ENCODE data around the gene MAST4.
"Not testable (repeated sequence)": the region's sequence is repeated elsewhere in the genome, so short reads cannot be mapped to it uniquely, and the experiment has no call there.

MAST4 gene

DNA sequence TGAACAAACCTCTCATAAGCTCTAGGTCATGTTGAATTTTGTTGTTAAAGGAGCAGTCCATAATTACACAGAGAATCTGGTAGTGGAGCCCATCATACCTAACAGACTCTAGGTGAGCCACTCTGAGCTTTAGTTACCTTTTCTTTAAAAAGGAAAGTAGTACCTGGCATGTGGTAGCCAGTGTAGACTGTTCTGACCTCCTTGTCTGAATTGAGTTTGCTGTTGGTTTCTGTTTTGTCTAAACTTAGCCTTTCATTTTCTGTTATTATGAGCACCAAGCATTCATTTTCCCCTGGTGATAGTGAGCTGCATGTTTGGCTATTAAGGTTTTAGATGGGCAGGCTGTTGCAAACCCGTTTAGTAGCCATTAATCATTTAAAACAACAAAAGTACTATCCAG is 112.2 kb downstream of the MAST4 start:
- DNase-seq = no peak

DNA sequence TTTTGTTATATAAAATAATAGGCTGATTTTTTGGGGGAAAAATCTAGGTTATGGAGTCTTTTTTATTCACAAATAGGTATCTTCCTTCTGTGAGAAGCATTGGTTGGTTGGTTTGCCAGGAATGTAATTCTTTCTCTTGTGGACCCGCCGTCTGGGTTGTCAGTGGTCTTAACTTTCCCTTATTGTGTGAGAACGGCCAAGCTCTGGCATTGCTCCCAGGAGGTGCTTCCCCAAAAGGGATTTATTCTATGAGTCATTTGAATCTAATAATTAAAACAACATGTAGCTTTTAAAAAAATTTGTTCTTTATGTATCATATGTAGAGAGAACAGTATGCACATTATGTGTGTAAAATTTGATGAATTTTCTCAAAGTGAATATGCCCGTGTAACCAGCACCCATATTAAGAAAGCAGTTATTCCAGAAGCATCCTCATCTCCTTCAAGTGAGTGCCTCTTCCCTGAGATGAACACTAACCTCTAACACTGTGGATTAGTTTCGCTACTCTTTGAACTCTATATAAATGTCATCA is 114.4 kb downstream of the MAST4 start:
- DNase-seq = no peak

DNA sequence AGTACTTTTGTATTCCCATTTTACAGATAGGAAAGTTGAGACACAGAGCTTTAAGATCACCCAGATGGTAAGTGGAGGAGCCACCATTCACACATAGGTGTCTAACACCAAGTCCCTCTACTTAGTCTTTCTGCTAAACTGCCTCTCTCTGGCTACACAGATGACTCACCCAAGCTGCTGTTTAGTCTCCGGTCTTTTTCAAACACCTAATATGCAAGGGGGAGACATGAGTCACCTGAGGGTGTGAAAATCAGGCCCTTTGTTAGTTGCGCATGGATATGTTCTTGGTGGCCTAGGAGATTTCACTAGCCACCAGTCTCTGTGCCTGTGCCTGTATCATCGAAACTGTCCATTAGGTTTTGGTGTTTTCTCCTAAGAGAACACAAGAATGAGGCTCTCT is 117.8 kb downstream of the MAST4 start:
- DNase-seq = no peak

DNA sequence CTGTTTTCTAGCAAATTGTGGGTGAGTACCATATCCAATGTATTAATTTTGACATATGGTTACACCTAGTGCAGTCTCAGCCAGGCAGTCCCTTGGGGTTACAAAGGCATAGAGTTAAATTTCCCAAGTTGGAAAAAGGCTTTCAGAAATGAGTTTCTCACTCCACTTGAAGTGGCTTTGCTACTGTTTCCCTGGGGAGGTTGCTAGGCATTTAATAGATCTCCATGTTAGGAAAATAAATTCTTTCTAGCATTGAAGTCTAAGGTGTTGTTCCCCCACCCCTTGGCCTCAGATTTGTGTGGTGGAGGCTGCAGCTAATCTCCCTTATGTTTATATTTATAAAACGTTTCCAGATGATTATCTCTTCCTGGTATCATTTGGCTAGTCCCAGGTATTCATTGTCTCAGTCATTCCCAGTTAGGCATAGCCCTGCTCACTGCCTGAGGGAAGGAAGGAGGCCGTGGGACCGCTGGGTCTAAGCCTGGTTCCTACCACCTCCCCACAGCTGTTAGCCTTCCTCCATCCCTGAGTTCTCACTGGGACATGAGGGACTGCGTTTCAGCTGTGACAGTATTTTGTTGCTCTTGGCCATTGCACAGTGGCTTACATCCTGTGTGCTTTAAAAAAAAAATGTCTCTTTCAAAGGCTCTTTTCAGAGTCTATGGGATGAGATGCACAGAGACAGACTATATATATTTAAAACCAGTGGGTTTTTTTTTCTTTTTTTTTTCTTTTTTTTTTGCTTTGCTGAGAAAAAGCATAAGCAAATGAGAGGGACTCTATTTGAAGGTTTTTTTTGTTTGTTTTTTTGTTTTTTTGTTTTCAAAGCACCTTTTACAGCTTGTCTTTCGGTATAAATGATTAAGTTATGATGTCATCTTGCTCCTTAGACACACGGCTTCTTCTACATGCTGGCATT is 121.5 kb downstream of the MAST4 start:
- no peak for DNase-seq

DNA sequence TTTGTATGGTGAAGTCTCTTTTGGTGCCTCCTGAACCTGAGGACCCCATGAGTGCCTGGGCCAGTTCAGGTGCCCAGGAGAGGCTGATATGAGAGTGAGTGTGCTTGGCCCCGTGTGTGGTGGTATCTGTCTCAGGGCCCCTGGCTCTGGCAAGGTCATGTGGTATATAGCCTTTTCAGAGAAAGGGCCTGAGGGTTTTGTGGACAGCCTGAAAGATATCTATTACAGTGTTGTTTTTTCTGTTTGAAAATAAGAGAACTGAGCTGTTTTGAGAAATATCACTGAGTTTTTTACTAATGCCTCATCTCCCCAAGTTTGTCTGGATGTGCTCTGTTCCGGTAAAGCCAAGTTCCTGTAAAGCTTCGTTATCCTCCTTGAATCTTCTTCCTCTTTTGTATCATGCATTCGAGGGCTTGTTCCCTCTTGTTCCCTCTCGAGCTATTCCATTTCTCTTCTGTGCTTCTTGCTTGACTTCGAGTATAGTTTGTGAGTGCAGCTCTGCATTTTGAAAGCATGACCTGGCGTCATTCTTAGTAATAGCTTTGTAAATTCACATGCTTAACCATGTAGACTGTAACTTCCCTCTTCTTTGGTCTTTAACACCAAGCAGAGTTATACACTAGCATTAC is 122.3 kb downstream of the MAST4 start:
- DNase-seq = no peak

DNA sequence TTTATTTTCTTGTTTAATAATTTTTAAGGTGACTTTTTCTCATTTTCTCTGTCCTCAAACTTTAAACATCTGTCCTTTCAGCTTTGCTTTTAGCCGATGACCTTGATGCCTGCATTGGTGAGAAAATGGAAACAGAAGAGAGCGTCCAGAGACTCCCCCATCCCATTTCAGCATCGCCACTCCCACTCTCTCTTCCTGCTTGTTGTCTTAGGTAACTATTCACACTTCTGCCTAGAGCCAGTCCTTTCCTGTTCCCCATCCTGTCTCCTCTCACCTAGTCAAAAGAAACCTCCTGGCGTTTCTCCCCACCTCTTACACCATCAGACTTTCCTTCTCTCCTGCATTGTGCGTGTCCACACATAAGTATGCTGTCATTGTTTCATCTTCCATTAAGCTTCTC is 124.6 kb downstream of the MAST4 start:
- DNase-seq = no peak

DNA sequence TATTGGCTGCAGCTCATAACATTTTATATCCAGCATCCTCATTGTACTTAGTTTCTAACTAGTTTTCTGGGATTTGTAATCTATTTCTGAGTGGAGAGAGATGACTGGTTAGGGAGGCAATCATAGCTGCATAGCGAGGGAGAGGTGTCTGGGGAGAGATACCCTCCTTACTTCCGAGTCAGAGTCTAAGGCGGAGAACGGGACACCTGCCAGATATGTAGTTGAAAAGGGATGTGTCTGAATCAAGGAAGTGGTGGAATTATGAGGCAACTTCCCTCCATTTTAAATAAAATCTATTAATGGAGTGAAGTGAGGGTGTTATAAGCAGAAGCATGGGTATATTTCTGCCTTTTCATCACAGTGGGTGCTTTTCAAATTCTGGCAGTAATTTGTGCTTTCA is 126.5 kb downstream of the MAST4 start:
- DNase-seq = no peak

DNA sequence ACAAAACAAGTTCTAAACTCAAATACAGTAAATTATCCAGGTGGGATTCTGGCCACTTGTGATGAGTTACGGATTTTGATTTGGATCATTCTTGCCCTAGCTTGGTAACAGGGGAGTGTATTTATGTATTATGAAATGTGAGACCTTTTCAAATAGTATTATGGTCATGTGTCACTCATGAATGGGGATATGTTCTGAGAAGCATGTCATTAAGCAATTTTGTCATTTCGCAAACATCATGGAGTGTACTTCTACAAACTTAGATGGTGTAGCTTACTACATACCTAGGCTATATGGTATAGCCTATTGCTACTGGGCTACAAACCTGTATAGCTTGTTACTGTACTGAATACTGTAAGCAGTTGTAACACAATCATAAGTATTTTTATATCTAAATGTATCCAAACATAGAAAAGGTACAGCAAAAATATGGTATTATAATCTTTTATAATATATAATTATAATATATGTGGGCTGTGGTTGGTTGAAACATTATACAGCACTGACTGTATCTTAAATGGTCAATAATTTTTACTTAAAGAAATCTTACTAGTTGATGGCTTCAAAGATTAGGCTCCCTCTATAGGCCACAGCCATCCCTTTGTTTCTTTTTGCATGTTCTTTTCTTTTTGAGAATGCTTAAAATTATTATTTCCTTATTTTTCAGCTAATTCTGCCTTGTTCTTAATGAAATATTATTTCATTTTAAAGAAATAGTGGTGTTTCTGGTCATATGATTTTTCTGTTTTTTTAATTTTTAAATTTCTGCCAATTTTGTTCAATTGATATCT is 128.4 kb downstream of the MAST4 start:
- DNase-seq = no peak

DNA sequence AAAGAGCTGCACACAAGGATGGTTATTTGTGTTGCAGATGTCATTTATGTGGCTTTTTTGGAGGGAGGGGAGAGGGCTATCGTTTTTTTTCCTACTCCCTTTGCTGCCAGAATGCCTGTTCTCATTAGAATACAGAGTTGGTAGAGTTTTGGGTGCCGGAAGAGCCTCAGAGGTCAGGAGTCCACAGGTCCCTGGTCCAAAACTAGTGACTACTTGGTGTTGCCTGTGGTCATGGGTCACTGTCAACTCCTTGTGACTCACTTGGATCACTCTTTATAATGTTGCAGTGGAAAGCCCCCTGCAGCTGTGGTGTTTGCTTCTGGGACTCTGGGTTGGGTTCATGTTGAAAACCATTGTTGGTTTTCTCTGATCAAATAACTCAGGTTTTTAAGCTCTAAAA is 131.4 kb downstream of the MAST4 start:
- no peak for DNase-seq

DNA sequence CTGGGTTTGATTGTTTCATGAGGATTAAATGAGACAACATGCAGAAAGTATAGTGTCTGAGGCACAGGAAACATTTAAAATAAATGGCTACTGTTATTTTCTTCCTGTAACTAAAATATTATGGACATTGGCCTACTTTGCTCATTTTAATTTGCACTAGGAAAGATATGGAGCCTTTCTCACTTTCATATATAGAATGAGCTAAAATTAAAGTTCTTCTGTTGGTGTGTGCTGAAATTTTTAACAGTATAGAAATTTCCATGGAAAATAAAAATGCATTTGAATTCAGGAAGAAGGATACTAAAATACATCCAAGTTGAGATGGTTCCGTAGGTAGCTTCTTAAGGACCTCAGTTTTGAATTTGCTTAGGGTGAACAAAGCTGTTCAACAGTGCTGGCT is 131.9 kb downstream of the MAST4 start:
- DNase-seq = no peak

DNA sequence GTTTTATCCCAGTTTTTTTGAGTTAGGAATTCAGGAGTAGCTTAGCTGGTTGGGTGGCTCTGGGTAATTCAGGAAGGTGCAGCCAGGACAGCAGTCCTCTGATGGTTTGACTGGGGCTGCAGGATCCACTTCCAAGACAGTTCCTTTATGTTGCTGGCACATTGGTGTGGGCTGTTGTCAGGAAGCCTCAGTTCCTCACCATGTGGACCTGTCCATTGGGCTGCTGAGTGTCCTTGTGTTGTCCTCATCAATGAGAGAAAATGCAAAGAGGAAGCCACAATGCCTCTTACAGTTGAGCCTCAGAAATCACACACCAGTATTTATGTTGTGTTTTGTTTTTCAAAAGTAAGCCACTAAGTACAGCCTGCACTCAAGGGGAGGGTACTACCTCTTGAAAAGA is 140.9 kb downstream of the MAST4 start:
- no peak for DNase-seq

DNA sequence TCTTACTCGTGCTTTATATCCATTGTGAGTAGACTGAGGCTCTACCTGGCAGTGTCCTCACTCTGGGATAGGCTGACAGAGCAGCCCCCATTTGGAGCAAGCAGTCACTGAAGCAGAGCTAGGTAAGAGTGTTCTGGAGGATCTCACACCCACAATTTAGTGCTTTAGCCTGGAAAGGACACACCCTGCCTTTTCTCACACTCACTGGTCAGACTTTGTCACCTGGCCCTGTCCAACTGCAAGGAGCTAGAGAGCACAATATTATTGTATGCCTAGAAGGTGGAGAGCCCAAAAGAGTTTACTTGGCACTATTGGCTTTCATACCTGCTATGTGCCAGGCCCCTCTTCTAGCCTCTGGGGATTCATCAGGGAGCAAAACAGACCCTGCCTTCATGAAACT is 141.9 kb downstream of the MAST4 start:
- DNase-seq = no peak

DNA sequence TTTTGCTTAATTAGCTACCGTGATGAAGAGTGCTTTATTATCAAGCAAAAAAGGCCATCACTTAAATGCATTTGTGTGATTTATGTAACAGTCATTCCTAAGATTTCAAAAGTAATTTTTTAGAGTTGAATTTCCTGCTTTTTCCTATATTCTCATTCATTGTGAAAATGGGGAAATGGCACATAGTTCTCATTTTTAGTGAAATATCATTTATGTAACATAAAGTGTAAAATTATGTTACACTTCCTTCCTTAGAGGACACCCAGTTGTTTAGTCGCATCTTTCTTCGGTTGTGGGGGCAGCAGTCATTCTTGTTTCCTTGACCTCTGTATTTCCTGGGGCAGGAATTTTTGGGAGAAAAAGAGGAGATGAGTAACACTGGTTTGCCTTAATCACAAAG is 142.8 kb downstream of the MAST4 start:
- DNase-seq = no peak

DNA sequence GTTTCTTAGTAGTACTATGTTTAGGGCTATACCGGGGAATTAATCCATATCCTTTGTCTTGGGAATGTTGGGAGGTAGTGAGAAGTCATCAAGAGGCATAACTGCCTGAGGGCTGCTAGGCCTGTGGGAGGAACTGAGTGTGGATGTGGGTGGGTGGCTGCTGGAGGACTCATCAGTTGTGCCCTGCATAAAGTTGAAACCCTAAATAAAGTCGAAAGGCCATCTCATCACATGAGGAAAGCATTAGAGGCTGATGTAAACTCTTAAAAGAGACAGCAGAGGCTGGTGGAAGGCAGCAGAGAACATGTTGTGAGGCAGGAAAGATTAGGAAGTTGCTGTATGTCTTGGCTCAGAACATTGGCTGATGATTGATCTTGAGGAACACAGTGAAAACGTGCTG is 143.8 kb downstream of the MAST4 start:
- DNase-seq = no peak

DNA sequence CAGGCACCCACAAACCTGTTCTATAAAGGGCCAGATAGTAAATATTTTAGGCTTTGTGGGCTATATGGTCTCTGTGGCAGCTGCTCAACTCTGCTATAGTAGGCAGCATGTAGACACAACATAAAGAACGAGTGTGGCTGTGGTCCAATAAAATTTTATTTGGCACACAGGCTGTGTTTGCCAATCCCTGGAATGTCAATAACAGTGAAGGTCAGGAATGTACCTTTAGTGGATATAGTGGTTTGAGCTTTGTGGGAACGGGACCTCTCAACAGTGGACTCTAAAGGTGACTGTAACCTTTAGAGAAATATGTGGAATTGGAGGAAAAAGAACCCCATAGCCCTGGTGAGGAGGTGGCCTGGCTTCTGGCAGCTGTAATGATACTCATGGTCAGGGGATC is 145.2 kb downstream of the MAST4 start:
- no peak for DNase-seq

DNA sequence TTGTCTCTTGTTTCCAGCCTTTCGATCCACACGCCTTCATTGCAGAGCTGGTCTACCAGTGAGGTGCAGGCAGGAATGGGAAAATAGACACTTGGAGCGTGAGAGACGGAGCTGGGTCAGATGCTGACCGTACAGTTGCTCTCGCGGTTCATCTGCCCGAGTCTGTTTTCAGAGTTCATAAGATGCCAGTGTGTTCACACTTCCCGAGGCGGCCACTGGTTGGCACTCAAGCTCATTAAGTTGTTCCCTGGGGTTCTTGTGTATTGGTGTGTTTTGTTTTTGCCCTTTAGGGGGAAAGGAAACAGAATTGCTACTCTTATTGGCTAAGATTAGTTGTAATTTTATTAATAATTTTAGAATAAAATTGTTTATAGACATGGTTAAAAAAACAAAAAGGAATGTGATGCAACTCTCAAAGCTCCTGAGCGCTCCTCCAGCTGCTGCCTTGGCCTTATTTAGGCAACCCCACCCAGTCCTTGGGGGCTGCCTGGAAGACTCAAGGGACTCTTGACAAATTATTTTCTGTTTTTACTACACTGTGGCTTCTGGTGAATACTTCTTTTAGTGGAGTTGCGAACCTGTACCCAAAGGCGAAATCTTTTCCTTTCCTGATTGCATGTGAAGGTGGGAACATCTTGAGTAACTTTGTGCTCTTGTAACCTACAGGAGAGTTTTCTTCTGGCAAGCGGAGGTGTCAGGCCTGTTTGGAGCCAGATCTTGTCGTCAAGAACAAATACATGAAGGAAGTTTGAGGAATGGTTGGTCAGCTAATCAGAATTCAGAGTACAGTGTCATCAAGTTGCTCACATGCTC is 146.1 kb downstream of the MAST4 start:
- no peak for DNase-seq

DNA sequence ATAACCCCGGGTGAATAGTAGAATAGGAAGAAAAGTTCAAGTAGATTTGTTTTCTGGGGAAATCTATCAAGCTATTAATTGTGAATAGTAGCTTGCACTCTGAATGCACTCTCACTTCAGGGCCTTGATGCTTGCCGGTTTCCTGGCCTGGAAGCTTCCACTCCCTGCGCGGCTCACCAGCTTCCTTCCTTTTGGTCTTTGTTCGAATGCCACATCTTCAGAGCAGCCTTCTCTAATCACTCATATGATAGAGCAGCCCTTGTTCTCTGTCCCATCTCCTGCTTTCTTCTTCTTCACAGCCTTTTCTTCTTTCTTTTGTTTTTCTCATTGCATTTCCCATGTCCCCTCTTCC is 146.7 kb downstream of the MAST4 start:
- no peak for DNase-seq

DNA sequence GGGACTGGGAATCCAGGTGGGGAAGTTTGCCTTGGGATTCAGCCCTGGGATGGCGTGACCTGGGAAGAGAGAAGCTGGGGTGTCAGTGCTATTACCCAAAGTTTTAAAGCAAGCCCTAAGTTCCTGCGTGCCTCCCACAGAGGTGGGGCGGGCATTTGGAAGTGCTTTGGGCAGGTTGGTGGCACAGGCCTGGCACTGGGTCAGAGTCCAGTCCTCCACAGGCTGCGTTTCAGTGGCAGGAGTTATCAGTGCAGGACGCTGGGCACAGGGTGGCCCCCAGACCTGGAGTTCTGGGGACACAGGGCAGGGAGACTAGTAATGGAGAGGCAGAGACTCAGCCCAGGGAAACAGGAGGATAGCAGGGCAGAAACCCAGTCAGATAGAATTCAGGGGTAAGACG is 147.2 kb downstream of the MAST4 start:
- DNase-seq = no peak

DNA sequence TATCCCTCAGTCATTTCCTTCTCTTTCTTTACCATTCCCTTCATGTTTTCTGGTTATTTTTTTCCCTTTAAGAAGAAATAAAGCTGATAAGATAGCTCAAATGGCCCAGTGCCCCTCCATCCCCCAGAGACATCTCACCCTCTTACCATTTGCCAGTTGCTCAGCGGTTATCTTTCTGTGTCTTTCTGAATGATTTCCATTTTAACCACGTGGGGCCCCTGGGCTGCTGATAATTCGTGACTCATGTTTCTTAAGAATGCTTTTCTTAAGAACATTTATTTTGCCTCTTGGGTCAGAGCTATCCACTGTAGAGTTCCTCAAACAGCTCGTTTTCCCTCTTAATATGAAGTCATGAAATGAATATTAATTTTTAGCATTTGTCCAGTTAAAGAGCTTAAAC is 147.8 kb downstream of the MAST4 start:
- DNase-seq = no peak

DNA sequence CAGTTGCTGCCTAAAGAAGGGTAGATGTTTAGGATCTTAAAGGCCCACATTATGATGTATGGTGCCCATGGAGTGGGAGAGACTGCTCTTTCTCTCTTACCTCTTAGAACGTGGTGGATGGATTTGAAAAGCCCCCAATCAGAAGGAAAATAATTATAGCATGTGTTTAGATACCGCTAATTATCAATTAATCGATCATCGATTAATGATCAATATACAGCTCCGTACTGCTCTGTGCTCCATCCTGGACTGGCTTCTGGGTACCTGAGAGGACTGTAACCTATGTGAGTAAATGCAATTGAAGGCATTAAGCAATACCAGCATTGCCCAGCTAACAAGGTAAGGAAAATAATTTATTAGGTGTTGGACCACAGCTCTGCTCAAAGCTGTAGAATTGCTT is 149.1 kb downstream of the MAST4 start:
- DNase-seq = no peak

DNA sequence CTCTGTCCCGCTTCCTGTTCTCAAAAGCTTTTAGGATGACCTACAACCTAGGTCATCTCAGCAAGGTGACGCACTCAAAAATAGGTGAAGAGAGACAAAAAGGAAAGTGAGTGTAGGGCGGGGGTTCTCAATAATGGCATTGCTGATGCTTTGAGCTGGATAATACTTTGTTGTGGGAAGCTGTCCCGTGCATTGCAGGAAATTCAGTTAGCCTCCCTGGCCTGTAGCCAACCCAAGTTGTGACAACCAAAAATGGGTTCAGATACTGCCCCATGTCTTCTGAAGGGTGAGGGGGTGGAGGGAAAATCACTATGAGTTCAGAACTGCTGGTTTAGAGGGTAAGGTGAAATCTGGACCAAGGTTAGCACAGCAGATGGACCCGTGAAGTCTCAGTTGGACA is 151.4 kb downstream of the MAST4 start:
- DNase-seq = no peak

DNA sequence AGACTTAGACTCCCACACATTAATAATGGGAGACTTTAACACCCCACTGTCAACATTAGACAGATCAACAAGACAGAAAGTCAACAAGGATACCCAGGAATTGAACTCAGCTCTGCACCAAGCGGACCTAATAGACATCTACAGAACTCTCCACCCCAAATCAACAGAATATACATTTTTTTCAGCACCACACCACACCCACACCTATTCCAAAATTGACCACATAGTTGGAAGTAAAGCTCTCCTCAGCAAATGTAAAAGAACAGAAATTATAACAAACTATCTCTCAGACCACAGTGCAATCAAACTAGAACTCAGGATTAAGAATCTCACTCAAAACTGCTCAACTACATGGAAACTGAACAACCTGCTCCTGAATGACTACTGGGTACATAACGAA is 156.5 kb downstream of the MAST4 start:
- not testable (repeated sequence) for DNase-seq
